Smooth muscle cell (in vitro differentiated cells): ENCODE results near the gene PRELID2. TPM values are rescaled to one million over a fixed set of nuclear protein-coding genes. Genes with fewer than 3 reads are reported as not detected.

Experiments
- DNase-seq: peaks from one replicate; lab custom pipeline; 2025; ENCODE audit not compliant: unreplicated experiment; lab: John Stamatoyannopoulos, UW
- H2AFZ ChIP-seq: fragments of 200-600 bp; sonication (generic); 2 replicates; pipeline ENCODE4 v1.6.0; 2016; ENCODE audit warnings: antibody characterized with exemption, low read depth, mild to moderate bottlenecking
- H3F3A ChIP-seq: fragments of 200-600 bp; sonication (generic); 2 replicates; pipeline ENCODE4 v1.6.0; 2017; ENCODE audit warnings: antibody characterized with exemption, low read depth
- H3K27ac ChIP-seq: fragments of 200-600 bp; sonication (generic); 2 replicates; pipeline ENCODE4 v1.5.1; 2016; ENCODE audit warnings: low read depth, mild to moderate bottlenecking
- H3K27me3 ChIP-seq: fragments of 200-600 bp; sonication (generic); 2 replicates; pipeline ENCODE4 v1.6.1; 2016; ENCODE audit warnings: low read depth, mild to moderate bottlenecking
- H3K36me3 ChIP-seq: fragments of 200-600 bp; sonication (generic); 2 replicates; pipeline ENCODE4 v1.5.1; 2016; ENCODE audit warnings: low read depth
- H3K4me1 ChIP-seq: fragments of 200-600 bp; sonication (generic); 2 replicates; pipeline ENCODE4 v1.5.1; 2016; ENCODE audit warnings: low read depth
- H3K4me2 ChIP-seq: fragments of 200-600 bp; sonication (generic); 2 replicates; pipeline ENCODE4 v1.6.0; 2016; ENCODE audit warnings: mild to moderate bottlenecking
- H3K4me3 ChIP-seq: fragments of 200-600 bp; sonication (generic); 2 replicates; pipeline ENCODE4 v1.5.1; 2016; ENCODE audit warnings: mild to moderate bottlenecking
- H3K79me2 ChIP-seq: fragments of 200-600 bp; sonication (generic); 2 replicates; pipeline ENCODE4 v1.6.0; 2016; ENCODE audit warnings: low read depth, mild to moderate bottlenecking
- H3K9ac ChIP-seq: fragments of 200-600 bp; sonication (generic); 2 replicates; pipeline ENCODE4 v1.6.0; 2016; ENCODE audit warnings: low read depth
- H3K9me3 ChIP-seq: fragments of 200-600 bp; sonication (generic); replicated peaks from 2 replicates; pipeline ENCODE4 v1.5.1; 2016; ENCODE audit warnings: low read depth
- H4K20me1 ChIP-seq: fragments of 200-600 bp; sonication (generic); 2 replicates; pipeline ENCODE4 v1.6.0; 2016; ENCODE audit warnings: low read depth
- whole genome bisulfite sequencing: methylation state at CpG from one replicate; pipeline ENCODE4 v1.1.7; 2016; ENCODE audit warnings: low lambda C conversion rate; 5-methylcytosine and 5-hydroxymethylcytosine counted together
- polyA plus RNA-seq: library from polyadenylated mRNA; unstranded; fragments of >200 nt; fragmentation: Nextera tagmentation; extraction: Ambion mirVana; gene quantifications from 2 replicates; pipeline ENCODE4 v1.2.1, GENCODE V29; 2016
- total RNA-seq: library from RNA; depleted of rRNA; stranded (reverse); fragments of >200 nt; gene quantifications from 2 replicates; pipeline ENCODE4 v1.2.3, GENCODE V29; 2014
- TF ChIP-seq, protein P1 (sequence below): fragments of 200-600 bp; sonication (generic); IDR thresholded peaks from 2 replicates; pipeline ENCODE4 v1.5.1; 2017; ENCODE audit warnings: borderline replicate concordance, mild to moderate bottlenecking, antibody characterized with exemption; ENCODE audit not compliant: insufficient read depth, poor library complexity, severe bottlenecking

The PRELID2 gene
- total and polyA plus RNA-seq, 2 experiments from 2014 or later, result 2.5 to 7.3 TPM

DNA sequence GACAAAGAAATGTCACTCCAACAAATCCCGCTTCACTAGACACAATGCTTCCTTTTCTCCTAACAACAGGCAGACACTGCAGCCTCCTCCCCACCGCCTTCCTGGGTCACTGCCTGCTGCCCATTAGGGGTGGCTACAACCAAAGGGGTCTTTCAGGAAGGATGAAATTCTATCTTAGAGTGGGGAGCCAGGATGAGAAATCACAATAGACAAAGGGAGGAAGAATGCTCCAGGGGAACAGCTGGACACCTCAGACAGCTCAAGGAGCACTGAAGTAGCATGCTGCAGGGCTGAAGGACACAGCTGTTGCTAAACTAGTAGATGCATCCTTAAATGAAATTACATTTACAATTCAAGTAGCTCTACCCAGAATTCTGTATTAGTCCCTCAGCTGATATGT, 54.2 kb downstream of the PRELID2 start:
- H3K9ac ChIP-seq, result no peak overlapping the region
- H2AFZ ChIP-seq, result no peak overlapping the region
- H3K4me1 ChIP-seq, result peaks cover 24% of the 10 kb centered on the region
- no peak for DNase-seq
- no peaks in the 10 kb centered on the region for H4K20me1 ChIP-seq
- H3K27me3 ChIP-seq, result no peaks in the 10 kb centered on the region
- no peaks in the 10 kb centered on the region for H3K9me3 ChIP-seq
- H3K36me3 ChIP-seq, result no peaks in the 10 kb centered on the region
- 96% methylated on average over 2 of the region's 2 CpGs for WGBS
- no peaks in the 10 kb centered on the region for H3F3A ChIP-seq
- H3K27ac ChIP-seq, result no peak overlapping the region
- no peaks in the 10 kb centered on the region for H3K79me2 ChIP-seq
- no peak overlapping the region for H3K4me3 ChIP-seq
- TF ChIP-seq, protein P1, sequence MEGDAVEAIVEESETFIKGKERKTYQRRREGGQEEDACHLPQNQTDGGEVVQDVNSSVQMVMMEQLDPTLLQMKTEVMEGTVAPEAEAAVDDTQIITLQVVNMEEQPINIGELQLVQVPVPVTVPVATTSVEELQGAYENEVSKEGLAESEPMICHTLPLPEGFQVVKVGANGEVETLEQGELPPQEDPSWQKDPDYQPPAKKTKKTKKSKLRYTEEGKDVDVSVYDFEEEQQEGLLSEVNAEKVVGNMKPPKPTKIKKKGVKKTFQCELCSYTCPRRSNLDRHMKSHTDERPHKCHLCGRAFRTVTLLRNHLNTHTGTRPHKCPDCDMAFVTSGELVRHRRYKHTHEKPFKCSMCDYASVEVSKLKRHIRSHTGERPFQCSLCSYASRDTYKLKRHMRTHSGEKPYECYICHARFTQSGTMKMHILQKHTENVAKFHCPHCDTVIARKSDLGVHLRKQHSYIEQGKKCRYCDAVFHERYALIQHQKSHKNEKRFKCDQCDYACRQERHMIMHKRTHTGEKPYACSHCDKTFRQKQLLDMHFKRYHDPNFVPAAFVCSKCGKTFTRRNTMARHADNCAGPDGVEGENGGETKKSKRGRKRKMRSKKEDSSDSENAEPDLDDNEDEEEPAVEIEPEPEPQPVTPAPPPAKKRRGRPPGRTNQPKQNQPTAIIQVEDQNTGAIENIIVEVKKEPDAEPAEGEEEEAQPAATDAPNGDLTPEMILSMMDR, result no peak
- no peak overlapping the region for H3K4me2 ChIP-seq

DNA sequence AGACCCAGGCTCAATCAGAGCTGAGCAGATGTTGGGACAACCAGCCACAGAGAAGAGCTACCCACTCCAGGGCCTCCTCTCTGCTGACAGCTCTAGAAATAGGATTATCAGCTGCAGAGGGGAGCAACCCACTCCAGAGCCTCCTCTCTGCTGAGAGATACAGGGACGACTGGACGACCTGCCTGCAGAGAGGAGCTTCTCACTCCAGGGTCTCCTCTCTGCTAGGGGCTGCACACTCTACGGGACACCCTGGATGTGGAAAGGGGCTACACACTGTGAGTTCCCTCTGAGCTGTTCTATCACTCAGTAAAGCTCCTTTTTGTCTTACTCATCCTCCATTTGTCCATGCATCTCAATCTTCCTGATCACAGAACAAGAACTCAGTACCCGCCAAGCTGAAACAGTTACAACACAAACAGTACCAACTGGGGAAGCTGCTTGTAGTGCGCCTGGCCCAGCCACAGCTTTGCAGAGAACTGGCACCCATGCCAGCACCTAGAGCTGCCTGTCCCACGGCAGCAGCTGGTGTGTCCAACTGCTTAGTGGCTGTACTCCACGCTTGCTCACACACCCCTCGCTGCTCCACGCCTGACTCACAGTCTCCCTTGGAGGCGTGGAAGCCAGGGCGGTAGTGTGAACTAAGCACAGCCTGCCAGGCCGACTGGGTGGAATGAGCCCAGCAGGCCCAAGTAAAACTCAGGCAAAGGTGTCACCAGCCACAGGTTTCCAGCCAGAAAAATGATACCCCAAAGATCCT, 56.8 kb downstream of the PRELID2 start:
- no peak overlapping the region for H2AFZ ChIP-seq
- no peaks in the 10 kb centered on the region for H3F3A ChIP-seq
- no peak overlapping the region for H3K27ac ChIP-seq
- no peaks in the 10 kb centered on the region for H4K20me1 ChIP-seq
- no peak overlapping the region for H3K9ac ChIP-seq
- TF ChIP-seq, protein P1, result no peak
- no peaks in the 10 kb centered on the region for H3K27me3 ChIP-seq
- no peak for DNase-seq
- WGBS, result 94% methylated on average over 12 of the region's 12 CpGs
- no peaks in the 10 kb centered on the region for H3K9me3 ChIP-seq
- H3K4me1 ChIP-seq, result peaks cover 33% of the 10 kb centered on the region
- no peak overlapping the region for H3K4me2 ChIP-seq
- no peak overlapping the region for H3K4me3 ChIP-seq
- H3K79me2 ChIP-seq, result no peaks in the 10 kb centered on the region
- no peaks in the 10 kb centered on the region for H3K36me3 ChIP-seq

DNA sequence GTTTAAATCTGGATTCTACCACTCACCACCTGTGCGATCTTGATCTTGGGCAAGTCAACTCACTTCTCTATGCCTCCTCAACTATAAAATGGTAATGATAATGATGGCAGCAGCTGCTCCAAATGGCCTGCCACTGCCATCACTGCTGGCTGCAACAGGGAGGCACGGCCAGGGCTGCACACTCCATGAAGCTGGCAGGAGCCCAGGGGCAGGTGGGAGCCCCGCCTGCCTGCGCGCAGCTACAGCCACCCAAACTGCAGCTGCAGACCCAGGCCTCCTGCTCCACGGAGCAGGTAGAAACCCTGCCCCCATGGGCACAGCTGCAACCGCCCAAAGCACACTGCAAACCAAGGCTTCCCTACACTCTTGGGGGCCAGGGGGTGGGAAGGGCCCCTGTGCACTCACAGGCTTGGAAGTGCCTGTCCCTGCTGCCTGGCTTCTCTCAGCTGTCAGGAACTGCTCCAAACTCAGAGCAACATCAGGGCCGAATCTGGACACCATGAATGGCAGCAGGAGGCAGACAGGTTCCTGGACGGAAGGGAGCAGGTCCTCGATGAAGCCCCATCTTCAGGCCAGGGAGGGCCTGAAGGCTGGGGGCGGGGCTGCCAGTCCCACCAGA, 57.6 kb downstream of the PRELID2 start:
- no peak for DNase-seq
- Histone ChIP-seq H3K9ac (no peak overlapping the region), H2AFZ (no peak overlapping the region), H3K4me3 (no peak overlapping the region), H3K79me2 (no peaks in the 10 kb centered on the region), H3K4me2 (no peak overlapping the region), H3K36me3 (no peaks in the 10 kb centered on the region), H3K4me1 (peaks cover 31% of the 10 kb centered on the region), H3K9me3 (no peaks in the 10 kb centered on the region), H3K27ac (no peak overlapping the region), H4K20me1 (no peaks in the 10 kb centered on the region), H3K27me3 (no peaks in the 10 kb centered on the region), H3F3A (no peaks in the 10 kb centered on the region)
- 97% methylated on average over 11 of the region's 11 CpGs for WGBS
- TF ChIP-seq, protein P1, result no peak
